ENCODE data around the gene WDCP. TPM values are rescaled to one million over a fixed set of nuclear protein-coding genes. Genes with fewer than 3 reads are reported as not detected.

The WDCP gene
- total RNA-seq, 1 experiment from 2014 or later = 19.9 TPM

GRCh38 chr2:24018241-24018640 is 28.9 kb downstream of the WDCP start:
- CTCF ChIA-PET = no interaction called here

GRCh38 chr2:24017711-24018110 is 29.5 kb downstream of the WDCP start:
- no peak overlapping the region for H3K27ac ChIP-seq (ENCODE audit: low read depth, low read length)
- H3K4me2 ChIP-seq (ENCODE audit: low read length) = no peak overlapping the region
- no peak overlapping the region for H3K9ac ChIP-seq (ENCODE audit: low read length)
- no peaks in the 10 kb centered on the region for H3K79me2 ChIP-seq (ENCODE audit: insufficient read depth, low read length)
- TF ChIP-seq SRF (IDR thresholded peaks at IDR 0.05; ENCODE audit: low read depth) (no peak), FOSL1 (IDR thresholded peaks at IDR 0.05; ENCODE audit: low read depth) (no peak), RAD21 (IDR thresholded peaks at IDR 0.05; ENCODE audit: low read depth) (no peak), EZH2phosphoT487 (IDR thresholded peaks at IDR 0.05; ENCODE audit: borderline replicate concordance) (no peak), SP1 (IDR thresholded peaks at IDR 0.05; ENCODE audit: low read depth) (no peak), ZBTB33 (IDR thresholded peaks at IDR 0.05; ENCODE audit: extremely low read depth, insufficient replicate concordance, low read length) (no peak), EZH2 (IDR thresholded peaks at IDR 0.05) (no peak), MAX (IDR thresholded peaks at IDR 0.05) (no peak)
- intact Hi-C loops (cut with micrococcal nuclease) = no loop called here
- H3K9me2 ChIP-seq (ENCODE audit: insufficient read depth) = no peaks in the 10 kb centered on the region
- H2AFZ ChIP-seq (ENCODE audit: low read depth, low read length, poor library complexity, severe bottlenecking) = no peak overlapping the region
- no peaks in the 10 kb centered on the region for H4K20me1 ChIP-seq (ENCODE audit: insufficient read depth)
- no peaks in the 10 kb centered on the region for H3K27me3 ChIP-seq (ENCODE audit: insufficient read depth, low read length)
- ATAC-seq (no peak), DNase-seq (ENCODE audit: low read depth, low spot score) (no peak)
- no peaks in the 10 kb centered on the region for H3K9me3 ChIP-seq (ENCODE audit: control insufficient read depth in 1 of 2, insufficient read depth in 1 of 2, low read depth in 1 of 2, low read length in 2 of 2)
- POLR2A ChIA-PET = no interaction called here
- CTCF ChIA-PET = no interaction called here
- H3K4me3 ChIP-seq (replicated peaks in 1 of 2; ENCODE audit: low read depth in 1 of 2, low read length in 2 of 2) = no peak overlapping the region
- RAD21 ChIA-PET (ENCODE audit: low non-redundant PET in 1 of 2, low total read pairs in 2 of 2, uncharacterized antibody in 2 of 2, unreplicated experiment in 2 of 2) = no interaction called here
- peaks cover 10 to 23% of the 10 kb centered on the region in 2 experiments for H3K4me1 ChIP-seq (ENCODE audit: control insufficient read depth in 1 of 2, insufficient read depth in 2 of 2, low read length in 2 of 2)
- no peaks in the 10 kb centered on the region for H3K36me3 ChIP-seq (ENCODE audit: control insufficient read depth in 1 of 2, insufficient read depth in 2 of 2, low read length in 2 of 2)
- BruUV-seq (replicated peaks) = no TSS peak

More at GRCh38 chr2:24018241-24018640, 28.9 kb downstream of the WDCP start:
- ChIA-PET RAD21 (ENCODE audit: low non-redundant PET in 1 of 2, low total read pairs in 2 of 2, uncharacterized antibody in 2 of 2, unreplicated experiment in 2 of 2) (no interaction called here), POLR2A (no interaction called here)
- H2AFZ ChIP-seq (ENCODE audit: low read depth, low read length, poor library complexity, severe bottlenecking) = no peak overlapping the region
- H3K9me3 ChIP-seq (ENCODE audit: control insufficient read depth in 1 of 2, insufficient read depth in 1 of 2, low read depth in 1 of 2, low read length in 2 of 2) = no peaks in the 10 kb centered on the region
- peaks cover 10 to 23% of the 10 kb centered on the region in 2 experiments for H3K4me1 ChIP-seq (ENCODE audit: control insufficient read depth in 1 of 2, insufficient read depth in 2 of 2, low read length in 2 of 2)
- H3K4me3 ChIP-seq (replicated peaks in 1 of 2; ENCODE audit: low read depth in 1 of 2, low read length in 2 of 2) = no peak overlapping the region
- no peak overlapping the region for H3K27ac ChIP-seq (ENCODE audit: low read depth, low read length)
- H4K20me1 ChIP-seq (ENCODE audit: insufficient read depth) = no peaks in the 10 kb centered on the region
- no peak overlapping the region for H3K4me2 ChIP-seq (ENCODE audit: low read length)
- no peaks in the 10 kb centered on the region for H3K9me2 ChIP-seq (ENCODE audit: insufficient read depth)
- no TSS peak for BruUV-seq (replicated peaks)
- ATAC-seq (no peak), DNase-seq (ENCODE audit: low read depth, low spot score) (no peak)
- H3K9ac ChIP-seq (ENCODE audit: low read length) = no peak overlapping the region
- no peaks in the 10 kb centered on the region for H3K27me3 ChIP-seq (ENCODE audit: insufficient read depth, low read length)
- no peak for TF ChIP-seq EGR1 (IDR thresholded peaks at IDR 0.05; ENCODE audit: low read depth)
- no peak for TF ChIP-seq ZNF274 (IDR thresholded peaks at IDR 0.05; ENCODE audit: low read depth, low read length)
- TF ChIP-seq POLR2A (IDR thresholded peaks at IDR 0.05; ENCODE audit: borderline replicate concordance, extremely low read depth, insufficient read depth, insufficient read length) = no peak
- no peak for TF ChIP-seq ATF3 (IDR thresholded peaks at IDR 0.05)
- TF ChIP-seq TCF7L2 (IDR thresholded peaks at IDR 0.05; ENCODE audit: borderline replicate concordance, extremely low read depth, insufficient read depth, insufficient read length) = no peak
- no peak for TF ChIP-seq ELF1 (IDR thresholded peaks at IDR 0.05; ENCODE audit: borderline replicate concordance, low read depth)
- TF ChIP-seq EZH2phosphoT487 (IDR thresholded peaks at IDR 0.05; ENCODE audit: borderline replicate concordance) = no peak
- TF ChIP-seq ZFX (IDR thresholded peaks at IDR 0.05) = no peak
- TF ChIP-seq SIN3A (IDR thresholded peaks at IDR 0.05; ENCODE audit: low read depth) = no peak
- TF ChIP-seq YY1 (IDR thresholded peaks at IDR 0.05; ENCODE audit: extremely low read depth, insufficient replicate concordance, low read depth, low read length) = no peak
- no peaks in the 10 kb centered on the region for H3K79me2 ChIP-seq (ENCODE audit: insufficient read depth, low read length)
- intact Hi-C loops (cut with micrococcal nuclease) = no loop called here
- no peaks in the 10 kb centered on the region for H3K36me3 ChIP-seq (ENCODE audit: control insufficient read depth in 1 of 2, insufficient read depth in 2 of 2, low read length in 2 of 2)

Measured in HCT116 (cell line).